SIG-M5 treated with dmso at 0.1 percent for 504 hours (cell line): ENCODE data around the gene COMMD7.

Experiments
- DNase-seq: peaks from one replicate; lab custom pipeline; 2025; ENCODE audit not compliant: unreplicated experiment; lab: John Stamatoyannopoulos, UW

COMMD7 gene

GRCh38 chr20:32681175-32682084 is 61.8 kb downstream of the COMMD7 start:
- DNase-seq = peak; percentile 81

GRCh38 chr20:32680544-32681174 is 62.6 kb downstream of the COMMD7 start:
- no peak for DNase-seq

GRCh38 chr20:32678948-32679347 is 64.3 kb downstream of the COMMD7 start:
- no peak for DNase-seq

GRCh38 chr20:32675223-32675975 is 67.9 kb downstream of the COMMD7 start:
- DNase-seq = no peak

- DNase-seq = peak; percentile 94
These were observed 68.9 kb downstream of the COMMD7 start for GRCh38 chr20:32674362-32674789.

- DNase-seq = peak; percentile 84
These were observed 70.0 kb downstream of the COMMD7 start for GRCh38 chr20:32672982-32673851.

- DNase-seq = peak; percentile 92
These were observed 70.8 kb downstream of the COMMD7 start for GRCh38 chr20:32672394-32672981.

- no peak for DNase-seq
These were observed 72.4 kb downstream of the COMMD7 start for GRCh38 chr20:32670773-32671455.

GRCh38 chr20:32667027-32667426 is 76.2 kb downstream of the COMMD7 start:
- no peak for DNase-seq

- DNase-seq = no peak
These were observed 78.5 kb downstream of the COMMD7 start for GRCh38 chr20:32664678-32665159.

- no peak for DNase-seq
These were observed 79.1 kb downstream of the COMMD7 start for GRCh38 chr20:32664012-32664677.

GRCh38 chr20:32663335-32664011 is 79.8 kb downstream of the COMMD7 start:
- DNase-seq = no peak

- DNase-seq = no peak
These were observed 81.3 kb downstream of the COMMD7 start for GRCh38 chr20:32661820-32662528.

GRCh38 chr20:32660661-32661060 is 82.6 kb downstream of the COMMD7 start:
- no peak for DNase-seq

- DNase-seq = no peak
These were observed 86.4 kb downstream of the COMMD7 start for GRCh38 chr20:32656827-32657226.

GRCh38 chr20:32655903-32656512 is 87.3 kb downstream of the COMMD7 start:
- DNase-seq = no peak
